Nephron (organoid): ENCODE measurements around the gene ZNF555.

ENCODE experiments used
- H3K27ac Mint-ChIP-seq, 3 experiments: 2 replicates each; pipeline ENCODE4 v1.8.0; 2020; ENCODE audit warnings: mixed read lengths in 3 of 3, mild to moderate bottlenecking in 2 of 3, moderate library complexity in 1 of 3
- H3K27me3 Mint-ChIP-seq: 2 replicates; pipeline ENCODE4 v1.8.0; 2021; ENCODE audit warnings: low read depth, mild to moderate bottlenecking, moderate library complexity, mixed read lengths
- H3K36me3 Mint-ChIP-seq: 2 replicates; pipeline ENCODE4 v1.8.0; 2020; ENCODE audit warnings: low read depth, mixed read lengths
- H3K4me1 Mint-ChIP-seq: 2 replicates; pipeline ENCODE4 v1.8.0; 2020; ENCODE audit warnings: mixed read lengths
- H3K4me3 Mint-ChIP-seq, 3 experiments: 2 replicates each; pipeline ENCODE4 v1.8.0; 2020; ENCODE audit warnings: mild to moderate bottlenecking in 3 of 3, mixed read lengths in 3 of 3, moderate library complexity in 2 of 3
- H3K9me3 Mint-ChIP-seq: 2 replicates; pipeline ENCODE4 v1.8.0; 2020; ENCODE audit warnings: mixed read lengths
- CTCF ChIP-seq, 3 experiments: fragments of 200-600 bp; sonication (generic); IDR thresholded peaks; one replicate each; pipeline ENCODE4 v1.5.0; 2021; ENCODE audit warnings: antibody characterized with exemption in 3 of 3; ENCODE audit not compliant: unreplicated experiment in 3 of 3

Gene ZNF555

GRCh38 chr19:2856457-2857050 is 15.3 kb downstream of the ZNF555 start:
- H3K4me3 Mint-ChIP-seq = no peak overlapping the region
- peaks cover 75% of the 10 kb centered on the region for H3K9me3 Mint-ChIP-seq
- H3K4me1 Mint-ChIP-seq = no peaks in the 10 kb centered on the region
- no peaks in the 10 kb centered on the region for H3K27me3 Mint-ChIP-seq
- TF ChIP-seq CTCF (IDR thresholded peaks at IDR 0.05; ENCODE audit: unreplicated experiment in 3 of 3) = no peak
- H3K27ac Mint-ChIP-seq = no peak overlapping the region
- peaks cover 87% of the 10 kb centered on the region for H3K36me3 Mint-ChIP-seq

- Mint-ChIP-seq H3K4me1 (peaks cover 10% of the 10 kb centered on the region), H3K9me3 (peaks cover 65% of the 10 kb centered on the region), H3K27me3 (no peaks in the 10 kb centered on the region), H3K27ac (no peak overlapping the region), H3K36me3 (peaks cover 65% of the 10 kb centered on the region), H3K4me3 (no peak overlapping the region)
- no peak for TF ChIP-seq CTCF (IDR thresholded peaks at IDR 0.05; ENCODE audit: unreplicated experiment in 3 of 3)
Measured at GRCh38 chr19:2858864-2859263, 17.6 kb downstream of the ZNF555 start.

GRCh38 chr19:2863816-2864215 is 22.5 kb downstream of the ZNF555 start:
- Mint-ChIP-seq H3K9me3 (peaks cover 45% of the 10 kb centered on the region), H3K36me3 (peaks cover 17% of the 10 kb centered on the region), H3K27ac (peak overlapping the region; percentile 28 to 61 (median 37)), H3K27me3 (no peaks in the 10 kb centered on the region), H3K4me3 (peak overlapping the region in 1 of 3 experiments; percentile 31), H3K4me1 (peaks cover 31% of the 10 kb centered on the region)
- no peak for TF ChIP-seq CTCF (IDR thresholded peaks at IDR 0.05; ENCODE audit: unreplicated experiment in 3 of 3)

- Mint-ChIP-seq H3K4me1 (peaks cover 31% of the 10 kb centered on the region), H3K4me3 (peak overlapping the region; percentile 45 to 64 (median 50)), H3K27me3 (peaks cover 3% of the 10 kb centered on the region), H3K9me3 (peaks cover 41% of the 10 kb centered on the region), H3K27ac (peak overlapping the region; percentile 88 to 96 (median 95)), H3K36me3 (peaks cover 3% of the 10 kb centered on the region)
- no peak for TF ChIP-seq CTCF (IDR thresholded peaks at IDR 0.05; ENCODE audit: unreplicated experiment in 3 of 3)
Measured at GRCh38 chr19:2865334-2866100, 24.2 kb downstream of the ZNF555 start.

- Mint-ChIP-seq H3K4me1 (peaks cover 31% of the 10 kb centered on the region), H3K4me3 (peak overlapping the region in 2 of 3 experiments; percentile 74 to 77), H3K27ac (peak overlapping the region in 2 of 3 experiments; percentile 72 to 95), H3K36me3 (peaks cover 2% of the 10 kb centered on the region), H3K27me3 (peaks cover 3% of the 10 kb centered on the region), H3K9me3 (peaks cover 44% of the 10 kb centered on the region)
- no peak for TF ChIP-seq CTCF (IDR thresholded peaks at IDR 0.05; ENCODE audit: unreplicated experiment in 3 of 3)
Measured at GRCh38 chr19:2866495-2867024, 25.3 kb downstream of the ZNF555 start.
